Loucy (cell line): Measurements from ENCODE around the gene HOXA6.

ENCODE experiments used
- H2AFZ ChIP-seq: fragments of 200-600 bp; sonication (generic); 2 replicates; pipeline ENCODE4 v1.6.0; 2016; ENCODE audit warnings: antibody characterized with exemption, mild to moderate bottlenecking, low read length, moderate library complexity
- H3F3A ChIP-seq: fragments of 200-600 bp; 2 replicates; pipeline ENCODE4 v1.6.0; 2016; ENCODE audit warnings: antibody characterized with exemption, low read depth, mild to moderate bottlenecking
- H3K27me3 ChIP-seq: fragments of 200-600 bp; sonication (generic); 2 replicates; pipeline ENCODE4 v1.6.1; 2014; ENCODE audit warnings: low read length, mild to moderate bottlenecking; ENCODE audit not compliant: insufficient read depth, poor library complexity, severe bottlenecking
- H3K36me3 ChIP-seq: fragments of 200-600 bp; sonication (generic); 2 replicates; pipeline ENCODE4 v1.6.1; 2016; ENCODE audit warnings: low read length; ENCODE audit not compliant: insufficient read depth
- H3K4me1 ChIP-seq: fragments of 200-600 bp; sonication (generic); 2 replicates; pipeline ENCODE4 v1.5.1; 2014; ENCODE audit warnings: low read length, mild to moderate bottlenecking; ENCODE audit not compliant: insufficient read depth, poor library complexity, severe bottlenecking
- H3K4me2 ChIP-seq: fragments of 200-600 bp; sonication (generic); 2 replicates; pipeline ENCODE4 v1.6.0; 2014; ENCODE audit warnings: antibody characterized with exemption, low read length, low read depth, mild to moderate bottlenecking; ENCODE audit not compliant: poor library complexity, severe bottlenecking
- H3K4me3 ChIP-seq: fragments of 200-600 bp; sonication (generic); 2 replicates; pipeline ENCODE4 v1.5.1; 2014; ENCODE audit warnings: low read length, mild to moderate bottlenecking, mixed read lengths; ENCODE audit not compliant: poor library complexity, severe bottlenecking
- H3K79me2 ChIP-seq: fragments of 200-600 bp; sonication (generic); 2 replicates; pipeline ENCODE4 v1.6.1; 2014; ENCODE audit warnings: low read length; ENCODE audit not compliant: insufficient read depth
- H3K9ac ChIP-seq: fragments of 200-600 bp; sonication (generic); 2 replicates; pipeline ENCODE4 v1.6.0; 2014; ENCODE audit warnings: mild to moderate bottlenecking, low read depth, low read length, moderate library complexity; ENCODE audit not compliant: poor library complexity, severe bottlenecking
- H3K9me2 ChIP-seq: fragments of 200-600 bp; sonication (generic); replicated peaks from 2 replicates; pipeline ENCODE4 v1.6.1; 2016; ENCODE audit warnings: low read depth, low read length, mixed read lengths
- H3K9me3 ChIP-seq: fragments of 200-600 bp; sonication (generic); 2 replicates; pipeline ENCODE4 v1.6.1; 2014; ENCODE audit warnings: mild to moderate bottlenecking, antibody characterized with exemption, low read length, low read depth; ENCODE audit not compliant: insufficient read depth
- H4K20me1 ChIP-seq: fragments of 200-600 bp; sonication (generic); 2 replicates; pipeline ENCODE4 v1.6.0; 2014; ENCODE audit warnings: antibody characterized with exemption, low read length, mild to moderate bottlenecking; ENCODE audit not compliant: insufficient read depth, poor library complexity, severe bottlenecking
- EZH2phosphoT487 ChIP-seq: fragments of 200-600 bp; IDR thresholded peaks from 2 replicates; pipeline ENCODE4 v1.6.1; 2018; ENCODE audit warnings: antibody characterized with exemption, mild to moderate bottlenecking, moderate library complexity, borderline replicate concordance
- TF ChIP-seq, protein P1 (sequence below): fragments of 200-600 bp; sonication (generic); conservative IDR thresholded peaks from 2 replicates; pipeline ENCODE4 v1.5.1; 2014; ENCODE audit warnings: mild to moderate bottlenecking, antibody characterized with exemption, low read length

HOXA6 gene

DNA sequence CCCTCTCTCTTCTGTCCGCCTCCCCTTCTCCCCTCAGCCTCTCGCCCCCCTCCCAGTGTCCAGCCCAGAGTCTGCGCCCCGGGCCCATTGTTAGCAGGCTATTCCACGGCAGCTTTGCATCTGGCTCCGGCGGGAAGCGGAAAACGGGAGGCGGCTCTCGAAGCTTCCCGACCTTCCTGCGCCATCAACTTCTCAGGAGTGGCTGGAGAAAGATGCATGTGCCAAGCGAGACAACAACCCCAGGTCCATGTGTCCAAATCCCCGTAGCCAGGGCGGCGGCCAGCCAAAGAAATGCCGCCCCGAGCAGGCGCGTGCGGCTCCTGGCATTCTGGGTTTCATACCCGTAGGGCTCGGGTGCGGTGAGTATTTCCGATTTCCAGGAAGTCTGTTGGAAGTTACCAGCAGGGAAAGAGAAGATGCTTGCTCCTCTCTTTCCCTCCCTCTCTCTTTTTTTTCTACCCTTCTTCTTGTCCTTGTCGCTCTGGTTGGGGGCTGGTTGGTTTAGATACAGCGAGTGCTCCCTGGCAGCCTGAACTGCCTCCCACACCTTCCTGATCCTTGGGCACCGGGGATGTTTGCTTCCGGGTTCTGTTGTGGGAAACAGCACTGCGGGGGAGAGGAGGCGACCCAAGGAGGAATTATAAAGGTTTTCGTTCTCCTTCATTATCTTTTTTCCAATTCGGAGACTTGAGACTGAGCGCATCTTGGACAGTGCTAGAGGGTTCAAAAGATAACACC, 43.9 kb downstream of the HOXA6 start:
- Histone ChIP-seq H3F3A (no peaks in the 10 kb centered on the region), H3K9me2 (no peaks in the 10 kb centered on the region)

DNA sequence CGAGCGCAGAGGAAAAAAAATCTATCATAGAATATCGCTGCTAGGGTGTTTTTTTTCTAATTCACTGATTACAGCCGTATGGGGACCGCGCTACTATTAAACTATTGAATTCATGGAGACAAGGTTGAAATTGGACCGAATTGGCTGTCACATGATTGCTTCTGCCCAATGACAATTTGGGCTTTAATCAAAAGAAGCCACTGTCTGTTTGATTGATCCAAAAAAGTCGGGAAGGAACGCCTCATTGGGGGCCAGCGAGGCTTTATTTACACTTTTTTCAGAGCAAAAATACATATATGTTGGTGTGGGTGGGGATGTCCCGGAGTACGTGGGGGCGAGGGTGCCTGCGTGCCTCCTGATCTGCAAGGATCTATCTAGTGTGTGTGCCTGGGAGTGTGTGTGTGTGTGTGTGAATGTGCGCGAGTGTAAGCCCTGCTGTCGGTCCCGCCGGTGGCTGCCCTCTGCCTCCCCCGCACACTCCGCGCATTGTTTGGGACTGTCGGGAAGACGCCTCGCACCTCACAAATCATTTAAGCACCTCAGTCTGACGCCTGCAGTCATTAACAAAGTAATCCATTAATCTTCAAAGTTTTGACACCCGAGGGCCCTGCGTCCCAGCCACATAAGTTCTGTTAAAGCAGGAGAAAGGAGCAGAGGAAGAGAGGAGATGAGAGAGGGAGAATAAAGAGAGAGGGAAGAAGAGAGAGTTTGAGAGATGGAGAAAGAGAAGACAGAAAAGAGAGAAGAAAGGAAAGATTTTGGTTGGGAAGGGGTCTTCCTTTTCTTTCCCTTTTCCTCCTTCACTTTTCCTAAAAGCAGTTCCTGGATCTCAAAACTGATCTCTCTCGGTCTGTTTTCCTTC, 44.8 kb downstream of the HOXA6 start, which contains the start of gene HOXA2:
TSS of gene HOXA2 (minus strand) at position 103 of the 862 bp plus-strand sequence. CDS start 183 bp downstream, outside the sequence.
- TF ChIP-seq, protein P1, sequence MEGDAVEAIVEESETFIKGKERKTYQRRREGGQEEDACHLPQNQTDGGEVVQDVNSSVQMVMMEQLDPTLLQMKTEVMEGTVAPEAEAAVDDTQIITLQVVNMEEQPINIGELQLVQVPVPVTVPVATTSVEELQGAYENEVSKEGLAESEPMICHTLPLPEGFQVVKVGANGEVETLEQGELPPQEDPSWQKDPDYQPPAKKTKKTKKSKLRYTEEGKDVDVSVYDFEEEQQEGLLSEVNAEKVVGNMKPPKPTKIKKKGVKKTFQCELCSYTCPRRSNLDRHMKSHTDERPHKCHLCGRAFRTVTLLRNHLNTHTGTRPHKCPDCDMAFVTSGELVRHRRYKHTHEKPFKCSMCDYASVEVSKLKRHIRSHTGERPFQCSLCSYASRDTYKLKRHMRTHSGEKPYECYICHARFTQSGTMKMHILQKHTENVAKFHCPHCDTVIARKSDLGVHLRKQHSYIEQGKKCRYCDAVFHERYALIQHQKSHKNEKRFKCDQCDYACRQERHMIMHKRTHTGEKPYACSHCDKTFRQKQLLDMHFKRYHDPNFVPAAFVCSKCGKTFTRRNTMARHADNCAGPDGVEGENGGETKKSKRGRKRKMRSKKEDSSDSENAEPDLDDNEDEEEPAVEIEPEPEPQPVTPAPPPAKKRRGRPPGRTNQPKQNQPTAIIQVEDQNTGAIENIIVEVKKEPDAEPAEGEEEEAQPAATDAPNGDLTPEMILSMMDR = no peak
- TF ChIP-seq EZH2phosphoT487 = no peak
- no peaks in the 10 kb centered on the region for H3F3A ChIP-seq
- H3K36me3 ChIP-seq = peaks cover 27% of the 10 kb centered on the region; the same call in 1 of the 2 replicates
- H3K27me3 ChIP-seq = no peaks in the 10 kb centered on the region
- H3K9me3 ChIP-seq = no peaks in the 10 kb centered on the region
- H3K4me1 ChIP-seq = peaks cover 14% of the 10 kb centered on the region
- H3K9ac ChIP-seq = peak within 1 kb of the TSS; percentile 87
- peaks cover 75% of the 10 kb centered on the region for H3K79me2 ChIP-seq
- H2AFZ ChIP-seq = no peak within 1 kb of the TSS
- no peaks in the 10 kb centered on the region for H3K9me2 ChIP-seq
- peaks cover 15% of the 10 kb centered on the region for H4K20me1 ChIP-seq
- peak within 1 kb of the TSS; percentile 88 for H3K4me3 ChIP-seq
- H3K4me2 ChIP-seq = peak within 1 kb of the TSS; percentile 95

More for the DNA sequence above, 43.9 kb downstream of the HOXA6 start:
- no peak overlapping the region for H3K4me3 ChIP-seq
- no peak for TF ChIP-seq EZH2phosphoT487
- TF ChIP-seq, protein P1 = no peak
- H3K9me3 ChIP-seq = no peaks in the 10 kb centered on the region
- no peak overlapping the region for H3K9ac ChIP-seq
- H3K79me2 ChIP-seq = peaks cover 66% of the 10 kb centered on the region
- H3K4me2 ChIP-seq = peak overlapping the region; percentile 95
- H3K27me3 ChIP-seq = no peaks in the 10 kb centered on the region
- no peak overlapping the region for H2AFZ ChIP-seq
- peaks cover 8% of the 10 kb centered on the region for H3K4me1 ChIP-seq
- H3K36me3 ChIP-seq = peaks cover 35% of the 10 kb centered on the region; the same call in 1 of the 2 replicates
- H4K20me1 ChIP-seq = peaks cover 13% of the 10 kb centered on the region

DNA sequence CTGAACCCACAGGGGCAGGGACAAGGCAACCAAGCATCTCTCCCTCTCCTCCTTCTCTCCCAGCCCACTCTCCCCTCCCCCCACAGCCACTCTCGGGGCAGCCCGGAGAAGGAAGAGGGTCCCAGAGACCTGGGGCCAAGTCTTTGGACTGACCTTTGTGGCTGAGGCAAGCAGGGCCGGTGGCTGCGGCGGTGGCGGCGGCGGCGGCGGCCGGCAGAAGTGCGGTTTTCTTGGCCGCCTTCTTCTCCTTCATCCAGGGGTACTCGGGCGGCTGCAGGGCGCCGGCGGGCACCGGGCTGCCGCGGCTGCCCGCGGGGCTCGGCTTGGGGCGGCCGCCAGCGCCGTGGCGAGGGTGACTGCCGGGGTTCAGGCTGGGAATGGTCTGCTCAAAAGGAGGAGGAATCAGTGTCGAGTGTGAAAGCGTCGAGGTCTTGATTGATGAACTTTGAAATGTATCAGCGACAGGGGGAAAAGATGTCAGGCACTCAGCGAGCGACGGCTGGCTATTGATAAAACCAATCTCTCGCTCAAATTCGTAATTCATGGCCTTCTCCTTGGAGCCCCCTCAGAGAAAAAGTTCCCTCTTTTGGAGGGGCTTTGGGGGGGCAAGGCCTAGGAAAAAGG, 45.5 kb downstream of the HOXA6 start:
- TF ChIP-seq EZH2phosphoT487 = no peak
- TF ChIP-seq, protein P1 = no peak
- peak overlapping the region; percentile 88 for H3K4me3 ChIP-seq
- H3F3A ChIP-seq = no peaks in the 10 kb centered on the region
- peaks cover 22% of the 10 kb centered on the region; the same call in 1 of the 2 replicates for H3K36me3 ChIP-seq
- peaks cover 20% of the 10 kb centered on the region for H3K4me1 ChIP-seq
- H3K9me3 ChIP-seq = no peaks in the 10 kb centered on the region
- H3K27me3 ChIP-seq = no peaks in the 10 kb centered on the region
- H4K20me1 ChIP-seq = peaks cover 18% of the 10 kb centered on the region
- peak overlapping the region; percentile 95 for H3K4me2 ChIP-seq
- peaks cover 82% of the 10 kb centered on the region for H3K79me2 ChIP-seq
- H3K9me2 ChIP-seq = no peaks in the 10 kb centered on the region
- H3K9ac ChIP-seq = peak overlapping the region; percentile 87
- H2AFZ ChIP-seq = no peak overlapping the region
